Measurements from ENCODE around the gene SLC35D2.
"Not testable (repeated sequence)": the region's sequence is repeated elsewhere in the genome, so short reads cannot be mapped to it uniquely, and the experiment has no call there.

Gene SLC35D2

DNA sequence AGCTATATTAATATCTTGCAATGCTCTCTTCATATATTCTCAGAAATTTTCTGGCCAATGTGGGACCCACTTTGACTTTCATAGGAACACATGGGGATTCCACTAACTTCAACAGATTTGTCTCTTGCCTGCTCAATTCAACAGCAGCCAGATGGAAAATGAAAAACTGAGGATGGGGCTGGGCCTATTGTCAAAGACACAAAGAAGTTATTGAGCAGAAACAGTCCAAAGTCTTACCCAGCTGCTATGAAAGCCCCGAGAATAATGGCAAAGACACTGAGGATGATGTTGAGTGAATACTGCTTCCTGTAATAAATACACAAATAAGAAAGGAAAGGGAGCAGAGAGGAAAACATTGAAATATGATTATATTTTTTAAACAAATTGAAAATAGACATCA is 32.6 kb downstream of the SLC35D2 start:
- no peak for DNase-seq

DNA sequence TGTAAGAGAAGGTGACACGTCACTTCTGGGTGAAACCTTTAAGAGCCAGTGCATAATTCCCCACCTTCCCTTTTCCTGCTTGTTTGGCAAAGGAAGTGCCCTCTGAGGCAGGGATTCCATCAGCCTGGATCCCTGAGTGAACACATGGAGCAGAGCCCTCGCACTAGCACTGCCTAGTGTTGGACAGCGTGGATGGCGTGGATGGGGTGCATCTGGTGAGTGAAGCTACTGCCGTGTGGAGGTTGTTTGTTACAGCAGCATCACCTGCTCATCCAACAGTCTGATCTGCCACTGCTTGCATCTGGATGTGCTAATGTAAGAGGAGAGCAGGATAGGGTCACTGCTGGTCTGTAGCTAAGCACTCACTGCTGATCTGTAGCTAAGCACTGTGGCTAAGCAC is 35.2 kb downstream of the SLC35D2 start:
- DNase-seq = no peak

DNA sequence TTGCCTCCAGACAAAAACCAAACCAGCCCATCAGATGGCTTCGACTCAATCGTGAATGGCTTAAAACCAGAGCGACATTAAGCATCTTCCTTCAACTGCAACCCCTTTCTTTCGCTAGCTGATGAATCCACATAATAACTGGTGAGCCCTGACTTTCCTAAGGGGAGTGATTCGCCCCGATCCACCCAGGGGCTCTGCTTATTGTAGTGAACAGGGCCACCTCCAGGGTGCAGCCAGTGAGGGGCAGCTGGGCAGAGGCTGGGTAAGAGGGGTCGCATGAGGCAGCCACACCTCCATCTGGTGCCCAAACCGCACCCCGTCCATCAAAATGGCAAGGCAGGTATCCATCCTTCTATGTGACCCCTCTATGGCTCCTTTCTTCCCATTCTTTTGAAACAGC is 38.0 kb downstream of the SLC35D2 start:
- DNase-seq = no peak

DNA sequence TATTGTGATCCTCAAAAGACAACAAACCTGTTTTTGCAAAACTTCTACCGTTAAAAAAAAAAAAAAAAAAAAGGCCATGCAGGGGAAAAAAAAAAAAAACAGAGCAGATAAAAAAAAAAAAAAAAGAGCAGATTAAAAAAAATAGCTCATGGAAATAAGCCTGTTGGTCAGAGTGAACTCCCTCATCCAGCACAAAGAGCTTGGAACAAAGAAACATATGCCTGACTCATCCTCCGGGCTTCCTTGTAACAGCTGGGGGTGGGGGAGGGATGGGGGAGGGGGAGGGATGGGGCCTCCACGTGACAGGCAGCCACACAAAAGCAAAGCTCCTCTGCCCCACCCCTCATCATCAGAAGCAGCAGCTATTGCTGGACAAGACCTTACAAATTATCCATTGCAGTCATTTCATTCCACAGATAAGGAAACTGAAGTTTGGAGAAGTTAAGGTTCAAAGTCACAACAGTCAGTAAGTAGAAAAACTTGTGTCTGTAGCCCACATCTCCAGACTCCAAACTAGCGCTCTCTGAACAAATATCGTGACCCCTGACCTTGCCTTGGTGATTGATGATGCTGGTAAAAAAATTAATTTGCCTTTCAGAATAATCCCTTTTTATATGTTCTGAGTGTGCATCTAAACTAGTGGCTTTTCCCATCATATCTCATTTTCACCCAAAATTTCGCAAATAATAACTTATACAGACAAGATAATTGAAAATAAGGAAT is 38.9 kb downstream of the SLC35D2 start:
- no peak for DNase-seq

DNA sequence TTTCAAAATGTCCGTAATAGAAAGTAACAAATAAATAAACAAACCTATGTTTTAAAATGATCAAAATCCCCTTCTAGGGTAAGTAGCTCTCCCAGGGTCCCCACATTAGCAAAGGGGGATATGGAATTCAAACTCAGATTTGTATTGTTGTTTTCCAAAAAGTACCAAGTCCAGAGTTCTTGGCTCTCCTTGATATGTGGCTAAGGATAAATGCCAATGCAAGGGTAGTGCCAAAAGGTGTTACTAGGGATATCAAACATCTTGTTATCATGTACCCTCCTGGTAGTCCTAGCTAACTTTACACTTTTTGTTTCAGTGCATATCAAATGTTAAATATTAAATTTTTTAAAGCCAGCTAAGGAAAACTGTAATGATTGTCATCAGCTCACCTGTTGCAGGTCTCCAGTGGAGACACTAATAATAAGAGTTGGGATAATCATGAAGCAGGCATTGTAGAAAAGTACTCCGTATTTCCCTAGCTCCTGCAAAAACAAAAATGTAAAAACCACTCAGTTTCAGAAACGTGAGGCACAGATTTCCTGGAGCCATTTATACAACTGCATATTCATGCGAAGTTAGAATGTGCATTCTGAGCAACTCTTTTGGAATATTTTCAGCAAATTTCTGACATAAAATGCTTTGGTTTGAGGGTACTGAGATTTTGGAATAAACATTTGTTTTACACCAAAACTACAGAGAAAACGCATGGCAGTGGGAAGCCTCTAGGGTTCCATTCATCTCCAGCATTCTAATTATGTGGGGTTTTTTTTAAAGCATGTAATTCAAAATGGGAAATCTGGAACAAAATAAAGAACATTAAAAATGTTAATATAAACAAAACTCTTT is 39.8 kb downstream of the SLC35D2 start:
- no peak for DNase-seq

DNA sequence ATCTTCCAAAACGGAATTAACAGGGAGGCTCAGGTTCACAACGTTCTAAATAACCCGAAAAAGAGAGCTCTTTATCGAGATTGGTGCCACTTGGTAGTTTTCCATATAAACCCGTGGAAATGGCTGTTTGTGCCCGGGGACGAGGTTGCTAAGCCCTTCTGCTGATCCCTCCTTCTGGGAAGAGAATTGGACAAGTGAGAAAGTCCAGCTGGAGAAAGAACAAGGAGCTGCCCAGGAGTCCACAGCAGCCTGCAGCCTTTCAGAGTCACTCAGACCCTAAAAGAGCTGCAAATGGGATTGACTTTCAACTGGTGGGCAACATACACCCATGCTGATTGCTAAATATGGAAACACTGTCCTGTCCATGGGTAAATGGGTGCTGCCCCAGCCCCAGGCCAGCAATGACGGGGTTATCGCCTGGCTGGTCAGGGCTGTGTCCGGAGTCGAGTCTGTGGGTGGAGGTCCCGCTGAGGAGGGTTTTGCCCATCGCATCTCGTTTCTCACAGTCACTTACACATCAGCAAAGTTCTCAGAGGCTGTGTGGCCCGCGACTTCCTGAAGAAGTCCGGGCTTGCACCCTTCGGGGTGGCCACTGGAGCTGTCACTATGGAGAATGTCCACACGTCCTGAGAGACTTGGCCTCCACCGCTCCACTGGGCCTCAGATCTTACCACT is 40.8 kb downstream of the SLC35D2 start:
- DNase-seq = no peak

DNA sequence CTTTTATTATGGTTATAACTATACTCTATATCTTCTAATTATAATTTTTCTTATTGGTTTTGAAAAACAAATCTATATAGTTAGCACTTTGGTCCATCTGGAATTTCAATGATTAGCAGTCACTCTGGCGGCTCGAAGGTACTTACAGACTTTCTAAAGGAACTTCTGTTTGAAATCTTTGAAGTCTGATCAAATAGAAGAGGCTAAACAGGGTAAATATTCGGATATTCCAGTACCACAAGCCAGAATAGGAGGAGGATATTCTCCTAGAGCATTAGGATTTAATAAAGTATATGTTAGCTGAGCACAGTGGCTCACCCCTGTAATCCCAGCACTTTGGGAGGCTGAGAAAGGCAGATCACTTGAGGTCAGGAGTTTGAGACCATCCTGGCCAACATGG is 42.8 kb downstream of the SLC35D2 start:
- DNase-seq = no peak

DNA sequence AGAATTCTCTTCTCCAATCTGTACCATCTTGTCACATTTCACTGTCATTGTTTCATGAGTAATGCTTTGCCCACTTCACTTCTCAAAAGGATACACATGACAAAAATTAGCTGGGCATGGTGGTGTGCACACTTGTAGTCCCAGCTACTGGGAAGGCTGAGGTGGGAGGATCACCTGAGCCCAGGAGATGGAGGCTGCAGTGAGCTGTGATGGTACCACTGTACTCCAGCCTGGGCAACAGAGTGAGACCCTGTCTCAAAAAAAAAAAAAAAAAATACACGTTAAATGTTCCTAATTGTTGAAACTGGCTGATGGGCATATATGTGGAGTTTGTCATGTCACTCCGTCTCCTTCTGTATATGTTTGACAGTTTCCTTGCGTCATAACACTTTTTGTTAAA is 45.2 kb downstream of the SLC35D2 start:
- DNase-seq = no peak

DNA sequence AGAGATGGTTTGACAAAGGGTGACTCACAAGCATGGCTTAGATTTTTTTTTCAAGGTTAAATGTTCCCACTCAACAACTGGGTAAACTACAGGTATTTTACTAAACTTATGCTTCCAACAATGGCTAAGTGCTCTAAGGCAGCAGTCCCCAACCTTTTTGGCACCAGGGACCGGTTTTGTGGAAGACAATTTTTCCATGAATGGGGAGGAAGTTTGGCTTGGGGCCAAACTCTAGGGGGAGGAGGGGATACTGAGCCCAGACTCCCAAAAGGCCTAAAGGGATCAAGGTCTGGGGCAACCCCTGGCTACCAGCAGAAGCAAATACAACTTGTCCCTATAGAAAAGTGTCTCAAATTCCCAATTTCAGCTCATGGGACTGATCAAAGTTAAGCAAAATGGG is 49.6 kb downstream of the SLC35D2 start:
- no peak for DNase-seq

DNA sequence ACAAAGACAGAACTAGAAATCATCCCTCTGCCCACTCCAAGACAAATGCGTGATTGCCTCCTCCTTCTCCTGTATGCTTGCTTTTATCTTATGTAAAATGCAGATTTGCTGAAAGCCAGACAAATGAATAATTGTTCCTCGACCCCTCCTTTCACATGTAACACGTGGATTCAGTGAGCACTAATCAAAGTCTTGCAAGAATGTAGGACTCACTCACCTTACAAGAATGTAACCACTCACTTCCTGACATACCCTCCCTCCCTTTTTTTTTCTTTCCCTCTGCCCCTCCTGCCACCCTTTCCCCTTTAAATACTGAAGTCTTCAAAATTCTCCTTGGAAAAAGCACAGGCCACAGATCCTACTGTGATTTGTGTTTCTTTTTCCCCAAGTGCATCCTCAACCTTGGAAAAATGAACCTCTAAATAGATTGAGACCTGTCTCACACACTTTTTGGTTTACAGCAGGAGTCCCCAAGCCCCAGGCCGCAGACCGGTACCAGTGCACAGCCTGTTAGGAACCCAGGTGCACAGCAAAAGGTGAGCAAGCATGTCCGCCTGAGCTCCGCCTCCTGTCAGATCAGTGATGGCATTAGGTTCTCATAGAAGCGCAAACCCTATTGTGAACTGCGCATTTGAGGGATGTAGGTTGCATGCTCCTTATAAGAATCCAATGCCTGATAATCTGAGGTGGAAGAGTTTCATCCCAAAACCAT is 52.1 kb downstream of the SLC35D2 start:
- no peak for DNase-seq

DNA sequence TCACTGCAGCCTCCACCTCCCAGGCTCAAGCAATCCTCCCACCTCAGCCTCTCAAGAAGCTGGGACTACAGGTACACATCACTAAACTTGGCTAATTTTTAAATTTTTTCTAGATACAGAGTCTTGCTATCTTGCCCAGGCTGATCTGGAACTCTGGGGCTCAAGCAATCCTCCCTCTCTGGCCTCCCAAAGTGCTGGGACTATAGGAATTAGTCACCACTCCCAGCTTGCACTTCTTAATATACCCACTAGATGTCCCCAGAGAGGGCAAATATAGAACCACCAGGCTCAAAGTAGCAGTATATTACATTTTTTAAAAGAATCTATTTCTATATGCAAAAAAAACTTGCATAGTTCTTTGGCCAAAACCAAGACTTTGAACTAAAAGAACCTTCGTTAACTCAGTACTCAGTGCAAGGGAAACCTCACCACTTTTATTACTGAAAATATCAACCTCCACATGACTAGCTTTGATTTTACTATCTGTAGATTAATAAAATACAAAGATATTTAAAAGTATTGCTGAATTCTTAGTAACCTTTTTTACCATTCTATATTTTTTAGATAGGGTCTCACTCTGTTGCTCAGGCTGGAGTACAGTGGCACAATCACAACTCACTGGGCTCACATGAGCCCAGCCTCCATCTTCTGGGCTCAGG is 55.7 kb downstream of the SLC35D2 start:
- peak; percentile 11 for DNase-seq

DNA sequence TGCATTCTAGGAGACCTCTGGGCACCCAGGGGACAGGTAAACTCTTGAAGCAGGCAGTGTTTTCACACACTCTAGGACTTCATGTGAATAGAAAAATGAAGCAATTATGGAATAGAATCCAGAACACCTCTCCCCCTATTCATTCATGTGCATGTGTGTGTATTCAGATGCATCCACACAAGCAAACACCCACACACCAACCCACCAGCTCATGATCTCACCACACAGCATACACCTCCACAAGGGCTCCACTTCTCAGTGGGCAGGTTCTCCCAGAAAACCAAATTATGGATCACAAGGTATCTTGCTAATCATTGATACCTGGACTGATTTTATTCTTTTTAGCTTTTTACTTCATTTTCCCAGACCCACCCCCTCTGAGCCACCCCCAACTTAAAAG is 60.3 kb downstream of the SLC35D2 start:
- no peak for DNase-seq

DNA sequence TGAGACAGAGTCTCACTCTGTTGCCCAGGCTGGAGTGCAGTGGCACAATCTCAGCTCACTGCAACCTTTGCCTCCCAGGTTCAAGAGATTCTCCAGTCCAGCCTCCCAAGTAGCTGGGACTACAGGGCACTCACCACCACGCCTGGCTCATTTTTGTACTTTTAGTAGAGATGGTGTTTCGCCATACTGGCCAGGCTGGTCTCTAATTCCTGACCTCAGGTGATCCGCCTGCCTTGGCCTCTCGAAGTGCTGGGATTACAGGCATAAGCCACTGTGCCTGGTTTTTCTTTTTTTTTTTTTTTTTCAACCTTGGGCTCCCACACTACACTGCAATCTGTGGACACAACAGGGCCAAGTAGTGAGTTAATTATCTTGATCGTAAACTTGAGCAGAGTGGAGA is 60.8 kb downstream of the SLC35D2 start:
- DNase-seq = not testable (repeated sequence)

DNA sequence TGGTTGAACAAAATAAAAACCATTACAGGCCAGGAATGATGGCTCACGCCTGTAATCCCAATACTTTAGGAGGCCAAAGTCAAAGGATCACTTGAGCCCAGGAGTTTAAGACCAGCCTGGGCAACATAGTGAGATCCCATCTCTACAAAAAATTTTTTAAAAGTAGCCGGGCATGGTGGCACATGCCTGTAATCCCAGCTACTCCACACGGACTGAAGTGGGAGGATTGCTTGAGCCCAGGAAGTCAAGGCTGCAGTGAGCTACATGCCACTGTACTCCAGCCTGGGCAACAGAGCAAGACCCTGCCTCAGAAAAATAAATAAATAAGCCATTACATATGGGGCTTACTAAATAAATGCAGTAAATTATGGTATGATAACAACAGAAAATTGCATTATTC is 61.3 kb downstream of the SLC35D2 start:
- not testable (repeated sequence) for DNase-seq

DNA sequence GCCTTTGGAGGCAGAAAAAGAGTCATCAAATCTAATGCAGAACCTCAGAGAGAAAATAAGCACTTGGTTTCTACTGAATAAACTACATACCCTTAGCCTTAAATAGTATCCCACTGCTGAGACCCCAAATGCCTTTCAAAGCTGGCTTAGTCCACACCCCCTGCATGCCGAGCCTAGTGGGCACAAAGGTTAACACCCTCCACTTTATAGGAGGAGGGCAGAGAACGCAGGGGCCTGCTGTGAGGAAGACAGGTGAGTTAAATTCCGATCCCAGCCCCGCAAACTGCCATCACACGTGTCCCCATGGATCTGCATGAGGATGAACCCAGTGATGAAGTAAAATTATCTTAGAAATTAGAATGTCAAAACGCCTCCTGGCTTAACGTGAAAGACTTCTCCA is 62.0 kb downstream of the SLC35D2 start:
- DNase-seq = no peak

DNA sequence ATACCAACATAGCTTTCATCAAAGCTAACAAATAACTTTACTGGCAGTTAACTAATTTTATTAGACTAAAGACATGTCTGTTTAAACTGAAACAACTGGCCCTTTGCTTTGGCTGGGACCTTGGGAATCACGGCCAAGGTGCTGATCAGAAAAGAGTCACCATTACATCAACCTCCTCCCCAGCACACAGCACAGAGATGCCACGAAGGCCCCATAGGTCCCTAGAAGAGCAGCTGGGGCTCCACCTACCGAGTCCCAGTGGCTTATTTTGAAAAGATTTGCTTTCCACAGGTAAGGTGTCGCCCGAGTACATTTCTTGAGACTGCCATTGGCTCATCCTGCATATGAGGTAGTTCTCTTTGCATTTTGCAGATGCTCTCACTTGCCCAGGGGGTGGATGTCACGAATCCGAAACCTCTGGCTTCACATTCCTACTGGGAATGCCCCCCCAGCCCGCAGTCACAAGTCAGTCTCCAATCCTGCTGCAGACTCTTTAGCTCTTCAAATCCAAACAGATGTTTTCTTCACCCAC is 62.7 kb downstream of the SLC35D2 start:
- DNase-seq = no peak

DNA sequence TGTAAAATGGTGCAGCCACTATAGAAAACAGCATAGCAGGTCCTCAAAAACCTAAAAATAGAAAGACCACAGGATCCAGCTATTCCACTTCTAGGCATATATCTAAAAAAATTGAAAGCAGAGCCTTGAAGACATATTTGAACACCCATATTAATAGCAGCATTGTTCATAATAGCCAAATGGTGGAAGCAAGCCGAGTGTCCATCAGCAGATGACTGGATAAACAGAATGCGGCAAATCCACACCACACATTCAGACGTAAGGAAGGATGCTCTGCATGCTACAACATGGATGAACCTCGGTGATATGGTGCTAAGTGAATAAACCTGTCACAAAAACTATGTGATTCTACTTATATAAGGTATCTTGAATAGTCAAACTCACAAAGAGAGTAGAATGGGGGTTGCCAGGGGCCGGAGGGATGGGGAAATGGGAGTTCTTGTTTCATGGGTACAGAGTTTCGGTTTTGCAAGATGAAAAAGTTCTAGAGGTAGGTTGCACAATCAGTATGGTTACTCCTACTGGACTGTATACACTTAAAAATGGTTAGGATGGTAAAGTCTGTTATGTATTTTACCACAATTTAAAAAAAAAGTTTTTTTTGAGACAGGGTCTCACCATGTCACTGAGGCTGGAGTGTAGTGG is 64.5 kb downstream of the SLC35D2 start:
- no peak for DNase-seq

DNA sequence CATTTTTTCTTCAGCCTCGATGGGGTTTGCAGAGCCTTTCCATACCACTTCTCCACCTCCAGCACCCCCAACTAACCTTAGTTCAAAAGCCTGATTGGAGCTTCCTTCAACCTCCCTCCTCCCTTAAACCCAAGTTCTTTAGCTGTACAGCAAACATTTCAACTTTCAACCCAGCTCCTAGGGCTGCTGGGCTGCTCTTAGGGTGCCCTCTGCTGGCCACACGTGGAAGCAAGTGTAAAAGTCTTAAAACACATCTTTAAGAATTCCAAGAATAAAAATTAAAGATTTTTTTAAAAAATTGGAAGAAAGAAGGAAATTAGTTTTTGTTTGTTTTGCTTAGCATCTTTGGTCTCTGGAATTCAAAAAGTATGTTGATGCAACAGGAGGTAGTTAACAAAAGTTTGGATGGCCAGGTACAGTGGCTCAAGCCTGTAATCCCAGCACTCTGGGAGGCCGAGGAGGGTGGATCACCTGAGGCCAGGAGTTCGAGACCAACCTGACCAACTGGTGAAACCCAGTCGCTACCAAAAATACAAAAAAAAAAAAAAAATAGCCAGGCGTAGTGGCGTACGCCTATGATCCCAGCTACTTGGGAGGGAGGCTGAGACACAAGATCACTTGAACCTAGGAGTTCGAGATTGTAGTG is 66.1 kb downstream of the SLC35D2 start:
- peak; percentile 39 for DNase-seq

DNA sequence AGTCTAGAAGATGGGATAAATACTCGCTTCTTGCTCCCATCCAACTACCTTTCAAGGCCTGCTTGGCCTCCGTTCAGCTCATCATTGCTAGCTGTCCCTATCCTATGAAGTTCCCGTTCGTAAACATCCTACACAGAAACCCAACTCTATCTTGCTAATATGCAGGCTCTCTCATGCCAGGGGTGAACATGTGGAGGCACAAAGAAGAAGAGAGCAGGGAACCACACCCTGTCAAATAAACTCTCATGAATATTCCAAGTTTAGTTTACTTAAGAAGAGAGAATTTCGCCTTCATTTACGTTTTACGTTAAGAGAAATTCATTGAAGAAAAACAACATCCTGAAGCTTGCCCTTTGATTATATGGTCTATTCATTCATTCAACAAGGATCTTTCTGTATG is 73.7 kb downstream of the SLC35D2 start:
- no peak for DNase-seq

DNA sequence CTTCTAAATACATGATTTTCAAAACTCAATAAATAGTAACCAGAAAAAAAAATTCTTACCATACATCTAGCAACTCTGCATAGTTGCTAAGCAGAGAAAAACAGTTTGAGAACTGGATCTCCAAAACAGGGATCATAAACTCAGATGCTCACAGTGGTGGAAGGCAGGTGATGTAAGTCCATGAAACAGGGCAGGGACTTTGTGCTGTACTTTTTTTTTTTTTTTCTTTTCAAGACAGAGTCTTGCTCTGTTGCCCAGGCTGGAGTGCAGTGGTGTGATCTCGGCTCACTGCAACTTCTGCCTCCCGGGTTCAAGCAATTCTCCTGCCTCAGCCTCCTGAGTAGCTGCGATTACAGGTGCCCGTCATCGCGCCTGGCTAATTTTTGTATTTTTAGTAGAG is 76.6 kb downstream of the SLC35D2 start:
- DNase-seq = not testable (repeated sequence)

DNA sequence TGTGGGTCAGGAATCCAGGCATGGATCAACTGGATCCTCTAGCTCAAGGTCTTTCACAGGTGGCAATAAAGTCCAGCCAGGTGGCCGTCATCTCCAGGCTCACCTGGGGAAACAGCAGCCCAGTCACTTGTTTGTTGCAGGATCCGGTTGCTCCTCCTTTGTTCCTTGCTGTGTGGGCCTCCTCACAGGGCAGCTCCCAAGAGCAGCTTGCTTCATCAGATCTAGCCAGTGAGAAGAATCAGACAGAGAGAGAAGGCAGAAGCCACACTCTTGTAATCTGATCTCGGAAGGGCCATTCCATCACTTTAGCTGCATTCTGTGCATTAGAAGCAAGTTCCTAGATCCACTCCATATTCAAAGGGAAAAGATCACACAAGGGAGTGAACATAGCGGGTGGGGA is 78.3 kb downstream of the SLC35D2 start:
- no peak for DNase-seq
